Measurements from ENCODE around the gene SYNPO2L.

Gene SYNPO2L

GRCh38 chr10:73655257-73655989 is 406 bp downstream of the SYNPO2L start:
- peaks cover 15% of the 10 kb centered on the region in 2 donors for H3K4me1 Mint-ChIP-seq
- no peaks in the 10 kb centered on the region for H3K27me3 Mint-ChIP-seq
- no peaks in the 10 kb centered on the region for H3K9me3 Mint-ChIP-seq
- H3K4me3 Mint-ChIP-seq = no peak overlapping the region
- H3K36me3 Mint-ChIP-seq = no peaks in the 10 kb centered on the region
- no peak for DNase-seq
- peak in 1 of 2 donors; percentile 31 for ATAC-seq (replicated peaks)
- H3K27ac Mint-ChIP-seq = no peak overlapping the region

GRCh38 chr10:73653701-73654100 is 2.1 kb downstream of the SYNPO2L start:
- no peak for DNase-seq
- no peaks in the 10 kb centered on the region for H3K9me3 Mint-ChIP-seq
- H3K27ac Mint-ChIP-seq = no peak overlapping the region
- no peak for ATAC-seq (replicated peaks)
- peaks cover 16 to 24% of the 10 kb centered on the region in 2 donors for H3K4me1 Mint-ChIP-seq
- H3K27me3 Mint-ChIP-seq = no peaks in the 10 kb centered on the region
- no peak overlapping the region for H3K4me3 Mint-ChIP-seq
- H3K36me3 Mint-ChIP-seq = no peaks in the 10 kb centered on the region

- no peaks in the 10 kb centered on the region for H3K27me3 Mint-ChIP-seq
- no peaks in the 10 kb centered on the region for H3K9me3 Mint-ChIP-seq
- no peaks in the 10 kb centered on the region for H3K36me3 Mint-ChIP-seq
- ATAC-seq (replicated peaks) (no peak), DNase-seq (no peak)
- no peak overlapping the region for H3K4me3 Mint-ChIP-seq
- H3K4me1 Mint-ChIP-seq = peaks cover 16 to 24% of the 10 kb centered on the region in 2 donors
- H3K27ac Mint-ChIP-seq = no peak overlapping the region
Observed at GRCh38 chr10:73653195-73653594, 2.6 kb downstream of the SYNPO2L start.

GRCh38 chr10:73650537-73651331 is 5.1 kb downstream of the SYNPO2L start:
- peak; percentile 83 to 87 for ATAC-seq (replicated peaks)
- peaks cover 26 to 28% of the 10 kb centered on the region in 2 donors for H3K4me1 Mint-ChIP-seq
- DNase-seq = no peak
- no peaks in the 10 kb centered on the region for H3K9me3 Mint-ChIP-seq
- H3K27me3 Mint-ChIP-seq = peaks cover 0 to 5% of the 10 kb centered on the region in 2 donors
- H3K27ac Mint-ChIP-seq = peak overlapping the region; percentile 68
- peaks cover 0 to 1% of the 10 kb centered on the region in 2 donors for H3K36me3 Mint-ChIP-seq
- H3K4me3 Mint-ChIP-seq = no peak overlapping the region

- DNase-seq (no peak), ATAC-seq (replicated peaks) (no peak)
- Mint-ChIP-seq H3K27me3 (peaks cover 0 to 5% of the 10 kb centered on the region in 2 donors), H3K27ac (no peak overlapping the region), H3K36me3 (peaks cover 0 to 1% of the 10 kb centered on the region in 2 donors), H3K9me3 (no peaks in the 10 kb centered on the region), H3K4me1 (peaks cover 22 to 25% of the 10 kb centered on the region in 2 donors), H3K4me3 (no peak overlapping the region)
Observed at GRCh38 chr10:73649876-73650536, 5.8 kb downstream of the SYNPO2L start.

GRCh38 chr10:73648975-73649829 is 6.6 kb downstream of the SYNPO2L start:
- peaks cover 0 to 1% of the 10 kb centered on the region in 2 donors for H3K36me3 Mint-ChIP-seq
- peaks cover 0 to 5% of the 10 kb centered on the region in 2 donors for H3K27me3 Mint-ChIP-seq
- no peaks in the 10 kb centered on the region for H3K9me3 Mint-ChIP-seq
- ATAC-seq (replicated peaks) (no peak), DNase-seq (no peak)
- H3K4me1 Mint-ChIP-seq = peaks cover 25 to 30% of the 10 kb centered on the region in 2 donors
- no peak overlapping the region for H3K27ac Mint-ChIP-seq
- H3K4me3 Mint-ChIP-seq = peak overlapping the region in 1 of 2 donors; percentile 7

GRCh38 chr10:73647875-73648651 is 7.8 kb downstream of the SYNPO2L start:
- Mint-ChIP-seq H3K27me3 (peaks cover 0 to 5% of the 10 kb centered on the region in 2 donors), H3K4me1 (peaks cover 30 to 37% of the 10 kb centered on the region in 2 donors), H3K9me3 (no peaks in the 10 kb centered on the region), H3K4me3 (peak overlapping the region; percentile 81 to 90), H3K36me3 (peaks cover 0 to 1% of the 10 kb centered on the region in 2 donors), H3K27ac (peak overlapping the region; percentile 89)
- DNase-seq (no peak), ATAC-seq (replicated peaks) (peak; percentile 11 to 18)

GRCh38 chr10:73647211-73647874 is 8.5 kb downstream of the SYNPO2L start:
- Mint-ChIP-seq H3K9me3 (no peaks in the 10 kb centered on the region), H3K27ac (peak overlapping the region; percentile 89), H3K36me3 (peaks cover 0 to 1% of the 10 kb centered on the region in 2 donors), H3K27me3 (peaks cover 0 to 5% of the 10 kb centered on the region in 2 donors), H3K4me3 (peak overlapping the region; percentile 81 to 90), H3K4me1 (peaks cover 30 to 37% of the 10 kb centered on the region in 2 donors)
- DNase-seq = no peak
- ATAC-seq (replicated peaks) = peak; percentile 11 to 19

GRCh38 chr10:73646598-73647041 is 9.2 kb downstream of the SYNPO2L start:
- Mint-ChIP-seq H3K4me3 (peak overlapping the region; percentile 55 to 90), H3K36me3 (peaks cover 0 to 1% of the 10 kb centered on the region in 2 donors), H3K27me3 (peaks cover 2 to 5% of the 10 kb centered on the region in 2 donors), H3K27ac (peak overlapping the region; percentile 88), H3K4me1 (peaks cover 30 to 37% of the 10 kb centered on the region in 2 donors), H3K9me3 (no peaks in the 10 kb centered on the region)
- no peak for DNase-seq
- no peak for ATAC-seq (replicated peaks)

- ATAC-seq (replicated peaks) = no peak
- DNase-seq = no peak
- Mint-ChIP-seq H3K4me1 (peaks cover 24 to 26% of the 10 kb centered on the region in 2 donors), H3K9me3 (no peaks in the 10 kb centered on the region), H3K36me3 (peaks cover 0 to 1% of the 10 kb centered on the region in 2 donors), H3K4me3 (no peak overlapping the region), H3K27ac (no peak overlapping the region), H3K27me3 (peaks cover 10 to 11% of the 10 kb centered on the region in 2 donors)
Observed at GRCh38 chr10:73645251-73645650, 10.6 kb downstream of the SYNPO2L start.

GRCh38 chr10:73644767-73645166 is 11.1 kb downstream of the SYNPO2L start:
- peaks cover 23 to 26% of the 10 kb centered on the region in 2 donors for H3K4me1 Mint-ChIP-seq
- H3K27me3 Mint-ChIP-seq = peaks cover 10 to 11% of the 10 kb centered on the region in 2 donors
- DNase-seq = no peak
- no peak overlapping the region for H3K27ac Mint-ChIP-seq
- H3K9me3 Mint-ChIP-seq = no peaks in the 10 kb centered on the region
- peaks cover 0 to 1% of the 10 kb centered on the region in 2 donors for H3K36me3 Mint-ChIP-seq
- ATAC-seq (replicated peaks) = no peak
- H3K4me3 Mint-ChIP-seq = no peak overlapping the region

- ATAC-seq (replicated peaks) (peak; percentile 76 to 79), DNase-seq (peak; percentile 30)
- peak overlapping the region; percentile 43 to 48 for H3K4me3 Mint-ChIP-seq
- peaks cover 18 to 26% of the 10 kb centered on the region in 2 donors for H3K4me1 Mint-ChIP-seq
- H3K36me3 Mint-ChIP-seq = peaks cover 0 to 1% of the 10 kb centered on the region in 2 donors
- H3K9me3 Mint-ChIP-seq = no peaks in the 10 kb centered on the region
- H3K27ac Mint-ChIP-seq = peak overlapping the region; percentile 34
- peaks cover 10 to 11% of the 10 kb centered on the region in 2 donors for H3K27me3 Mint-ChIP-seq
Observed at GRCh38 chr10:73644015-73644743, 11.7 kb downstream of the SYNPO2L start.
